ENCODE data around the gene HSPA2.

HSPA2 gene

GRCh38 chr14:64577211-64577610, 36.7 kb downstream of the HSPA2 start:
- TF ChIP-seq CTCF (IDR thresholded peaks at IDR 0.05; ENCODE audit: low read depth, low read length), result no peak
- TF ChIP-seq POLR2A (IDR thresholded peaks at IDR 0.05; ENCODE audit: extremely low read depth, insufficient read length), result no peak
- TF ChIP-seq MYC (IDR thresholded peaks at IDR 0.05; ENCODE audit: low read depth, low read length), result no peak
- TF ChIP-seq MAX (IDR thresholded peaks at IDR 0.05; ENCODE audit: low read depth, low read length), result no peak
- no peak for DNase-seq (ENCODE audit: low read depth)
- no peak overlapping the region for H3K4me3 ChIP-seq (ENCODE audit: low read depth, low read length)

- no peak for DNase-seq (ENCODE audit: low read depth)
- TF ChIP-seq POLR2A (IDR thresholded peaks at IDR 0.05; ENCODE audit: extremely low read depth, insufficient read length) (no peak), MYC (IDR thresholded peaks at IDR 0.05; ENCODE audit: low read depth, low read length) (no peak), MAX (IDR thresholded peaks at IDR 0.05; ENCODE audit: low read depth, low read length) (no peak), CTCF (IDR thresholded peaks at IDR 0.05; ENCODE audit: low read depth, low read length) (no peak)
- no peak overlapping the region for H3K4me3 ChIP-seq (ENCODE audit: low read depth, low read length)
These were observed 39.9 kb downstream of the HSPA2 start for GRCh38 chr14:64580467-64580866.

GRCh38 chr14:64581363-64581762, 40.8 kb downstream of the HSPA2 start:
- no peak overlapping the region for H3K4me3 ChIP-seq (ENCODE audit: low read depth, low read length)
- TF ChIP-seq CTCF (IDR thresholded peaks at IDR 0.05; ENCODE audit: low read depth, low read length) (no peak), MYC (IDR thresholded peaks at IDR 0.05; ENCODE audit: low read depth, low read length) (no peak), POLR2A (IDR thresholded peaks at IDR 0.05; ENCODE audit: extremely low read depth, insufficient read length) (no peak), MAX (IDR thresholded peaks at IDR 0.05; ENCODE audit: low read depth, low read length) (no peak)
- DNase-seq (ENCODE audit: low read depth), result no peak

GRCh38 chr14:64581817-64582216, 41.3 kb downstream of the HSPA2 start:
- TF ChIP-seq MYC (IDR thresholded peaks at IDR 0.05; ENCODE audit: low read depth, low read length) (no peak), MAX (IDR thresholded peaks at IDR 0.05; ENCODE audit: low read depth, low read length) (no peak), CTCF (IDR thresholded peaks at IDR 0.05; ENCODE audit: low read depth, low read length) (no peak), POLR2A (IDR thresholded peaks at IDR 0.05; ENCODE audit: extremely low read depth, insufficient read length) (no peak)
- no peak for DNase-seq (ENCODE audit: low read depth)
- no peak overlapping the region for H3K4me3 ChIP-seq (ENCODE audit: low read depth, low read length)

GRCh38 chr14:64584190-64584589, 43.6 kb downstream of the HSPA2 start:
- no peak for DNase-seq (ENCODE audit: low read depth)
- no peak for TF ChIP-seq MYC (IDR thresholded peaks at IDR 0.05; ENCODE audit: low read depth, low read length)
- no peak for TF ChIP-seq POLR2A (IDR thresholded peaks at IDR 0.05; ENCODE audit: extremely low read depth, insufficient read length)
- no peak overlapping the region for H3K4me3 ChIP-seq (ENCODE audit: low read depth, low read length)

- no peak overlapping the region for H3K4me3 ChIP-seq (ENCODE audit: low read depth, low read length)
- DNase-seq (ENCODE audit: low read depth), result no peak
- TF ChIP-seq CTCF (IDR thresholded peaks at IDR 0.05; ENCODE audit: low read depth, low read length), result no peak
- no peak for TF ChIP-seq POLR2A (IDR thresholded peaks at IDR 0.05; ENCODE audit: extremely low read depth, insufficient read length)
- no peak for TF ChIP-seq MYC (IDR thresholded peaks at IDR 0.05; ENCODE audit: low read depth, low read length)
- no peak for TF ChIP-seq MAX (IDR thresholded peaks at IDR 0.05; ENCODE audit: low read depth, low read length)
These were observed 51.3 kb downstream of the HSPA2 start for GRCh38 chr14:64591809-64592208.
